SU-DHL-6 (cell line): ENCODE data around the gene GPAT2.
"Not testable (repeated sequence)": the region's sequence is repeated elsewhere in the genome, so short reads cannot be mapped to it uniquely, and the experiment has no call there.

Experiments
- EZH2phosphoT487 ChIP-seq: fragments of 200-600 bp; sonication (generic), shearing (Covaris generic); conservative IDR thresholded peaks from 2 replicates; pipeline ENCODE4 v1.6.1; 2018; ENCODE audit warnings: mild to moderate bottlenecking, antibody characterized with exemption, low read length, moderate library complexity, mixed read lengths
- TF ChIP-seq, protein P1 (sequence below): fragments of 200-600 bp; sonication (generic); IDR thresholded peaks from one replicate; pipeline ENCODE4 v1.5.1; 2017; ENCODE audit warnings: antibody characterized with exemption, mild to moderate bottlenecking, low read length, moderate library complexity; ENCODE audit not compliant: insufficient read depth, poor library complexity, severe bottlenecking

- TF ChIP-seq, protein P1, sequence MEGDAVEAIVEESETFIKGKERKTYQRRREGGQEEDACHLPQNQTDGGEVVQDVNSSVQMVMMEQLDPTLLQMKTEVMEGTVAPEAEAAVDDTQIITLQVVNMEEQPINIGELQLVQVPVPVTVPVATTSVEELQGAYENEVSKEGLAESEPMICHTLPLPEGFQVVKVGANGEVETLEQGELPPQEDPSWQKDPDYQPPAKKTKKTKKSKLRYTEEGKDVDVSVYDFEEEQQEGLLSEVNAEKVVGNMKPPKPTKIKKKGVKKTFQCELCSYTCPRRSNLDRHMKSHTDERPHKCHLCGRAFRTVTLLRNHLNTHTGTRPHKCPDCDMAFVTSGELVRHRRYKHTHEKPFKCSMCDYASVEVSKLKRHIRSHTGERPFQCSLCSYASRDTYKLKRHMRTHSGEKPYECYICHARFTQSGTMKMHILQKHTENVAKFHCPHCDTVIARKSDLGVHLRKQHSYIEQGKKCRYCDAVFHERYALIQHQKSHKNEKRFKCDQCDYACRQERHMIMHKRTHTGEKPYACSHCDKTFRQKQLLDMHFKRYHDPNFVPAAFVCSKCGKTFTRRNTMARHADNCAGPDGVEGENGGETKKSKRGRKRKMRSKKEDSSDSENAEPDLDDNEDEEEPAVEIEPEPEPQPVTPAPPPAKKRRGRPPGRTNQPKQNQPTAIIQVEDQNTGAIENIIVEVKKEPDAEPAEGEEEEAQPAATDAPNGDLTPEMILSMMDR, result peak; percentile 40
- TF ChIP-seq EZH2phosphoT487, result not testable (repeated sequence)
These were observed 11.8 kb downstream of the GPAT2 start for GRCh38 chr2:96022701-96023447.
